ENCODE measurements around the gene PCCA.
"Not testable (repeated sequence)": the region's sequence is repeated elsewhere in the genome, so short reads cannot be mapped to it uniquely, and the experiment has no call there.

The PCCA gene

GRCh38 chr13:100563779-100564178, 474.9 kb downstream of the PCCA start:
- Histone ChIP-seq H3K27me3 (ENCODE audit: low read depth) (no peaks in the 10 kb centered on the region), H3K9me3 (no peaks in the 10 kb centered on the region), H3K4me1 (no peaks in the 10 kb centered on the region), H3K4me3 (no peak overlapping the region), H3K36me3 (replicated peaks) (no peaks in the 10 kb centered on the region)
- DNase-seq (ENCODE audit: low spot score in 2 of 2), result no peak
- in situ Hi-C loops (cut with MboI; ENCODE audit: low sequenced_read_pairs), result no loop called here

DNA sequence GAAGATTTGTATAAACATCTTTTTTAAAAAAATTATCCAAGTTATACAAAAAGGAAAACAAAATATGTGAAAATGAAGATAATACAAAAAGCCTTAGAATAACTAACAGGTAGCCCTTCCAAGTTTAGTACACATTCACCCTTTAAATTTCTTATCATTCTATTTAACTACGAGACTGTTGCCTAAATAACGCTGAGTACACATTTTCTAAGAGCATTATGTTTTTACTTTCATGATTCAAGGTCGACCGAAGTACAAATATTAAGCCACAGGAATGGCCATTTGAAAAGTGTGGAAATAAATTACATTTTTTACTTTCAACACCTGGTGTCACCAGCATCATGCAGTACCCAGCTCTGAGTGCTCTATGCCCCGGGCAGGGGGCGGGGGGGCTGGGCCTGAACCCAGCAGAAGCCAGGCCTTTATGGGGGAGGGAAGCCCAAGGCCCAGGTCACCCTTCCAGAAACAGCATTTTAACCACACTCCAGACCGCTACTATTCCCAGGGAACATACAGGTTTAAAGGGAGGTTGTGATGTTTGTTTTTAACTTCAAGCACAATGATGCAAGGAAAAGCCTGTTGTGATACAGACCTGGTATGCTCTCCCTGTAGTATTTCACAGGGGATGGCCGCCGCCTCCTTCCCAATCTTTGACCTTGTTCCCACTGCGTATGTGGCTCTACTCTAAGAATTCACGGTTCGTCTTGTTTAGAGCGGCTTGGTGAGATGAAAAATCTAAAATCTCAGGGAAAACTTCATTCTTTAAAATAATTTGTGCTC, 475.7 kb downstream of the PCCA start:
- Histone ChIP-seq H3K27me3 (ENCODE audit: low read depth) (no peaks in the 10 kb centered on the region), H3K4me1 (no peaks in the 10 kb centered on the region), H3K9me3 (peaks cover 7% of the 10 kb centered on the region; the same call in 1 of the 2 replicates), H3K36me3 (replicated peaks) (no peaks in the 10 kb centered on the region), H3K4me3 (no peak overlapping the region)
- DNase-seq (ENCODE audit: low spot score in 2 of 2), result no peak
- in situ Hi-C loops (cut with MboI; ENCODE audit: low sequenced_read_pairs), result no loop called here

DNA sequence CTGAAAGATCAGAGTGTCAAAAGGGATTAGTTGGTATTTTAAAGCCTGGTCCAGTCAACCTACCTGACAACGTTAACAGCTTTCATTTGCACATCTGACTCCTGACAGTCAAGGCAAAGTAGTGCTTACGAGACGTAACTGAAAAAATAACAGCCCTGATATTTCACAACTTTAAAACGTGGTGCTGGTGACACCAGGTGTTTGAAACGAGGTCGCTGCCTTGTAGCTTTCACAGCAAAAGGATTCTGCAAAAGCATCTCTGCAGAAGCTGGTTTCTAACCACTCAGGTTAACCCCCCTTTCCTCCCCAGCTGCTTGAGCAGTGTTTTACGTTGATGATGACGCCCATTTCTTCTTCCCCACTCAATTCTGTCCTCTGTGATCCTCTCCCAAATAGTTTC, 476.4 kb downstream of the PCCA start:
- no peaks in the 10 kb centered on the region for H3K27me3 ChIP-seq (ENCODE audit: low read depth)
- H3K4me3 ChIP-seq, result no peak overlapping the region
- no peak for DNase-seq (ENCODE audit: low spot score in 2 of 2)
- peaks cover 7% of the 10 kb centered on the region; the same call in 1 of the 2 replicates for H3K9me3 ChIP-seq
- in situ Hi-C loops (cut with MboI; ENCODE audit: low sequenced_read_pairs), result no loop called here
- no peaks in the 10 kb centered on the region for H3K4me1 ChIP-seq
- no peaks in the 10 kb centered on the region for H3K36me3 ChIP-seq (replicated peaks)

GRCh38 chr13:100566543-100566942, 477.6 kb downstream of the PCCA start:
- no peak for DNase-seq (ENCODE audit: low spot score in 2 of 2)
- H3K9me3 ChIP-seq, result peaks cover 7% of the 10 kb centered on the region; the same call in 1 of the 2 replicates
- no peaks in the 10 kb centered on the region for H3K4me1 ChIP-seq
- in situ Hi-C loops (cut with MboI; ENCODE audit: low sequenced_read_pairs), result no loop called here
- no peaks in the 10 kb centered on the region for H3K36me3 ChIP-seq (replicated peaks)
- no peak overlapping the region for H3K4me3 ChIP-seq
- H3K27me3 ChIP-seq (ENCODE audit: low read depth), result no peaks in the 10 kb centered on the region

- no peaks in the 10 kb centered on the region for H3K27me3 ChIP-seq (ENCODE audit: low read depth)
- peaks cover 3% of the 10 kb centered on the region for H3K4me1 ChIP-seq
- DNase-seq (ENCODE audit: low spot score in 2 of 2), result peak; percentile 73 to 84
- in situ Hi-C loops (cut with MboI; ENCODE audit: low sequenced_read_pairs), result no loop called here
- H3K4me3 ChIP-seq, result no peak overlapping the region
- no peaks in the 10 kb centered on the region for H3K36me3 ChIP-seq (replicated peaks)
- H3K9me3 ChIP-seq, result peaks cover 7% of the 10 kb centered on the region; the same call in 1 of the 2 replicates
Measured at GRCh38 chr13:100573121-100573520, 484.2 kb downstream of the PCCA start.

DNA sequence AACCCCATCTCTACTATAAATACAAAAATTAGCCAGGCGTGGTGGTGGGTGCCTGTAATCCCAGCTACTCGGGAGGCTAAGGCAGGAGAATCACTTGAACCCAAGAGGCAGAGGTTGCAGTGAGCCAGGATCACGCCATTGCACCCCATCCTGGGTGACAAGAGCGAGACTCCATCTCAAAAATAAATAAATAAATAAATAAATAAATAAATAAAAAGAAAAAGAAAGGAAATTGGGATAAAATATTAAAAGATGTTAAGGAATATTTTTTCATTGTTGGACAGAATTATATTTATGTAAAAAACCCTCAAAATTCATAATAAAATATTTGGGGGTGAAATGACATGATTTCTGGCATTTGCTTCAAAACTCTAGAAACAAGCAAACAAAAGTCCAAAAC, 488.3 kb downstream of the PCCA start:
- H3K27me3 ChIP-seq (ENCODE audit: low read depth); H3K4me3 ChIP-seq; H3K4me1 ChIP-seq; in situ Hi-C loops (cut with MboI; ENCODE audit: low sequenced_read_pairs); H3K9me3 ChIP-seq; DNase-seq (ENCODE audit: low spot score in 2 of 2); H3K36me3 ChIP-seq (replicated peaks): not testable (repeated sequence)

Data from HAP-1 (cell line).